ENCODE measurements around the gene ETS2. TPM values are rescaled to one million over a fixed set of nuclear protein-coding genes. Genes with fewer than 3 reads are reported as not detected.

The ETS2 gene
- total RNA-seq, 4 donors from 2014 or later, result 51.6 to 201 (median 99.1) TPM

DNA sequence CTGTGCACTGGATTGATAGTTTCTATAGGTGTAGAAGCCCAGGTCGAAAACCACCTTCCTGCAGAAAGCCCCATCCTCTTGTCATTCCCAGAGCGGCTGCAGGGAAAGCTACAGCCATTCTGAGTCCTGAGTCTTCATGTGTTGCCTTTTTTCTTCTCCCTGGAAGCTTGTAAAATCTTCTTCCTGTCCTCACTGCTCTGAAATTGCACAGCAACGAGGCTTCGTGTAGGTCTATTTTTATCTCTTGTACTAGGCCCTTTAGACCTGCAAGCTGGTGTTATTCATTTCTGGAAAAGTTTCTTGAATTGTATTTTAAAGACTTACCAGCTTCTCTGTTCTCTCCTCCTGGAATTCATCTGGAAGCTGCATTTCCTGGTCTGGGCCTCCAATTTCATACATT is 44.2 kb upstream of the ETS2 start:
- TF ChIP-seq, protein P1, sequence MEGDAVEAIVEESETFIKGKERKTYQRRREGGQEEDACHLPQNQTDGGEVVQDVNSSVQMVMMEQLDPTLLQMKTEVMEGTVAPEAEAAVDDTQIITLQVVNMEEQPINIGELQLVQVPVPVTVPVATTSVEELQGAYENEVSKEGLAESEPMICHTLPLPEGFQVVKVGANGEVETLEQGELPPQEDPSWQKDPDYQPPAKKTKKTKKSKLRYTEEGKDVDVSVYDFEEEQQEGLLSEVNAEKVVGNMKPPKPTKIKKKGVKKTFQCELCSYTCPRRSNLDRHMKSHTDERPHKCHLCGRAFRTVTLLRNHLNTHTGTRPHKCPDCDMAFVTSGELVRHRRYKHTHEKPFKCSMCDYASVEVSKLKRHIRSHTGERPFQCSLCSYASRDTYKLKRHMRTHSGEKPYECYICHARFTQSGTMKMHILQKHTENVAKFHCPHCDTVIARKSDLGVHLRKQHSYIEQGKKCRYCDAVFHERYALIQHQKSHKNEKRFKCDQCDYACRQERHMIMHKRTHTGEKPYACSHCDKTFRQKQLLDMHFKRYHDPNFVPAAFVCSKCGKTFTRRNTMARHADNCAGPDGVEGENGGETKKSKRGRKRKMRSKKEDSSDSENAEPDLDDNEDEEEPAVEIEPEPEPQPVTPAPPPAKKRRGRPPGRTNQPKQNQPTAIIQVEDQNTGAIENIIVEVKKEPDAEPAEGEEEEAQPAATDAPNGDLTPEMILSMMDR (IDR thresholded peaks at IDR 0.05), result no peak

DNA sequence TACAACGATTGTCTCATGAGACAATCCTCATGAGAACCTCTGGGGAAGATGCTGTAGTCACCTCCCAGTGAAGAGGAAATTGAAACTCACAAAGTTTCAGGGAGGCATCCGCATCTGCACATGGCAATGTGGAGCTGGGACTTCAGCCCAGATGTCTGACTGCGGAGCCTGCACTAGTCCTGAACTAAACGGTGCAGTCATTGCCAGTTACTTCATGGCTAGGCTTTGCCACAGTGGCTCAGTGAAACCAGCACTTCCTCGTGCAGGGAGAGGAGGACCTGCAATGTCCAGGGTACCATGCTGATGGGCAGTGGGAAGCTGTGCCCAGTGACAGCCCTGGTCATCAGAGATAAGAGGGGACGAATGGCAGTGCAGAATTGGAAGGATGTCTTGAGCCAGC is 40.7 kb upstream of the ETS2 start:
- TF ChIP-seq, protein P1 (IDR thresholded peaks at IDR 0.05), result no peak
- no peak for ATAC-seq (ENCODE audit: low FRiP score)
- no peak for DNase-seq (ENCODE audit: low spot score)

More for the DNA sequence above, 44.2 kb upstream of the ETS2 start:
- ATAC-seq (ENCODE audit: low FRiP score) (no peak), DNase-seq (ENCODE audit: low spot score) (no peak)

DNA sequence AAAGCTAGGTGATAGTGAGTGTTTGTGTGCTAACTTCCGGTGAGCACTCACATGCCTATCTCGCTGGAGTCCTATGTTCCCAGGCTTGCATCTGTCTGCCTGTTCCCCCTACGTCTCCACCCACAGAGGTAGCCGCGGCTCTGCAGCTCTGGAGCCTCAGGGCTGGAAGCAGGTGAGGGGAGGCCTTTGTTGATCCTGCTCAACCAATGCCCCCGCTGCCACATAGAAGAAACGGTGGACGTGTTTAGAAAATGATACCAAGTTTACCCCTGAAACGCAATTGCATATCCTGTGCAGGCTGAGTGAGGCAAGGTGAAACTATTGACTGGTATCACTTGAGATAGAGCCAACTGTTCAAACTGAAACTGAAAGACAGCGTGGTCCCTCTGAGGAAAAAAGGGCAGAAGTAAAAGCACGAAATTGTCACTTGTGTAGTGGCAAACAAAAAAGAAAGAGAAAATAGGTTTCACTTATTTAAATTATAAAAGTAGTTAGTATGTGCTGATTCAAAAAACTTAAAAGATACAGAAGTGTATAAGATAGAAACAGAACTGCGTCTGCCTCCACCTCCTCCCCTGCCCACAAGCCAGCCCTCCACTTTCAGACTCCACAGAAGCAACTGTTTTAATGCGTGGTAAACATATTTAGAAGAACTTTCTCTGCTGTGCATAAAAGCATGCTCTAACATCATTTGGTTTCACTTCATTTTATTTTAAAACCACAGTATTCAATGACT is 38.6 kb upstream of the ETS2 start:
- no peak for DNase-seq (ENCODE audit: low spot score)
- no peak for ATAC-seq (ENCODE audit: low FRiP score)
- TF ChIP-seq, protein P1 (IDR thresholded peaks at IDR 0.05), result no peak

DNA sequence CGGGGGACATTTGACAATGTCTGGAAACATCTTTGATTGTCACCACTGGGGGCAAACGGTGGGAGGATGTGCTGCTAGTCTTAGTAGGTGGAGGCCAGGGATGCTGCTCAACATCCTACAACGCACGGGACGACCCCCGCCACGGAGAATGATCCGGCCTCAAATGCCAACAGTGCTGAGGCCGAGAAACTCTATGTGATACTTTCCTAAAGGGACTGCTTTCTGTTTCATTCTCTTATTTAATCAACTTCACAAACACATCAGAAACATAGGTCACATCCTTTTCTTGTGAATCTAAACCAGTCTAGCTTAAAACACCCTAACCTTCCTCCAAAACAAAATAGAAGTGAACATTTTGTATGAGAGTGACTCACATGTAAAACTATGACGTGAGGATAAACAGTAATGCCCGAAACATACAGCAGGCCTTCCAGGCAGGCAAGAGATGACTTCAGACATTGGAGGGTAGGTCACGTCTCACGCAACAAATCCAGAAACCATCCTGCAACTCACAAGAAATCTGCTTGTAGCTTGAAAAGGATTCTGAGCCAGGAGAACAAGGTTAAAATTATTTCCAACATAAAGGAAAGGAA is 37.2 kb upstream of the ETS2 start:
- DNase-seq (ENCODE audit: low spot score), result no peak
- no peak for ATAC-seq (ENCODE audit: low FRiP score)
- TF ChIP-seq, protein P1 (IDR thresholded peaks at IDR 0.05), result no peak

DNA sequence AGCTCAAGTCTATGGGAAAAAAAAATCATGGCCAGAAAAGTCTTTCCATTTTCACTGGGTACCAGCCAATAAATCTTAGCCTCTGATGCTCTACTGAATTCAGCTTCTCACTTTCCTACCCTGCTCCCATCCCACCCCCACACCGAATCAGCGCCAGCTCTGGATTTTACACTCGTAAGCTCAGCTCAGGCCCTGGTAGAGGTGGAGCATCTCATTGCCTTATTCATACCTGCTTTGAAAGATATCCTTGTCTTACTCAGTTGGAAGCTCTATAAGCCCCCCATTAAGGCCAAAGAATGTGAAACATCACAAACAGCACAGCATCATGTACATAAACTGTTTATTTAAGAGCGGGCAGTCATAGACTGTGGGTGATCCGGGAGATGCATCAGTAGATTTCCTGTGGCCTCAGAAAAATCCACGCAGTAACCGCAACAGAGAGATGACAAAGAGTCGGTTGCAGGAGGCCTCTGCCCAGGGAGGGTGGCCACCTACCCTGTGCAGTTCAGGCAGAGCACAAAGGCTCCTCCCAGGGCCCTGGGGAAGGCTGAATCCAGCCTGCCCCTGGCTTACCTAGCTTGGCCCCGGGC is 36.4 kb upstream of the ETS2 start:
- no peak for ATAC-seq (ENCODE audit: low FRiP score)
- no peak for DNase-seq (ENCODE audit: low spot score)
- TF ChIP-seq, protein P1 (IDR thresholded peaks at IDR 0.05), result no peak

DNA sequence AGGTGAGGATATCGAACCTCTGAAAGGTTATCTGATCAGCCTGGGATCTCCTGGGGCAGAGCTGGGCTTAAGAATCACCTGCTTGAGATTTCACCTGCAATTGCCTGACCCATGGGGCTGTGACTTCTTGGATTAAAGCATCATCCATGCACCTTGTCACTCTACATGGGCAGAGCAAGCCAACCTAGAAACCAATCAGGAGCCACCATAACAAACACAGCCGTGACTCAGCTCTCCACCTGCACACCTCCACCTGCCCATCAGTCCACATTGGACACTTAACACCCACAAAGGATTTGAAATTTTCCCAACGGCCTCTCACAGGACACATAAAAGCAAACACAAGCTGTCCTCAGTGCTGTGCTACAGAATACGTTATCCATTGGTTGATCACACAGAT is 35.1 kb upstream of the ETS2 start:
- TF ChIP-seq, protein P1 (IDR thresholded peaks at IDR 0.05), result no peak
- no peak for ATAC-seq (ENCODE audit: low FRiP score)
- DNase-seq (ENCODE audit: low spot score), result no peak
